Peyer's patch (tissue), 4 donors: Measurements from ENCODE around the gene MYO9A.

Experiments
- POLR2A ChIP-seq, 2 donors: fragments of 450-650 bp; IDR thresholded peaks; one replicate each; pipeline ENCODE4 v1.5.1; 2017; ENCODE audit warnings: antibody characterized with exemption in 2 of 2, mild to moderate bottlenecking in 2 of 2, moderate library complexity in 2 of 2
- TF ChIP-seq, protein P1 (sequence below), 6 experiments: fragments of 450-650 bp in 4 of 6; fragments of 200-600 bp in 2 of 6; sonication (generic) in 1 of 6; IDR thresholded peaks; one replicate each; pipeline ENCODE4 v1.5.1; 2017 to 2019; ENCODE audit warnings: antibody characterized with exemption in 6 of 6, mild to moderate bottlenecking in 3 of 6, moderate library complexity in 1 of 6

- TF ChIP-seq, protein P1, sequence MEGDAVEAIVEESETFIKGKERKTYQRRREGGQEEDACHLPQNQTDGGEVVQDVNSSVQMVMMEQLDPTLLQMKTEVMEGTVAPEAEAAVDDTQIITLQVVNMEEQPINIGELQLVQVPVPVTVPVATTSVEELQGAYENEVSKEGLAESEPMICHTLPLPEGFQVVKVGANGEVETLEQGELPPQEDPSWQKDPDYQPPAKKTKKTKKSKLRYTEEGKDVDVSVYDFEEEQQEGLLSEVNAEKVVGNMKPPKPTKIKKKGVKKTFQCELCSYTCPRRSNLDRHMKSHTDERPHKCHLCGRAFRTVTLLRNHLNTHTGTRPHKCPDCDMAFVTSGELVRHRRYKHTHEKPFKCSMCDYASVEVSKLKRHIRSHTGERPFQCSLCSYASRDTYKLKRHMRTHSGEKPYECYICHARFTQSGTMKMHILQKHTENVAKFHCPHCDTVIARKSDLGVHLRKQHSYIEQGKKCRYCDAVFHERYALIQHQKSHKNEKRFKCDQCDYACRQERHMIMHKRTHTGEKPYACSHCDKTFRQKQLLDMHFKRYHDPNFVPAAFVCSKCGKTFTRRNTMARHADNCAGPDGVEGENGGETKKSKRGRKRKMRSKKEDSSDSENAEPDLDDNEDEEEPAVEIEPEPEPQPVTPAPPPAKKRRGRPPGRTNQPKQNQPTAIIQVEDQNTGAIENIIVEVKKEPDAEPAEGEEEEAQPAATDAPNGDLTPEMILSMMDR (IDR thresholded peaks at IDR 0.05), result no peak
- TF ChIP-seq POLR2A (IDR thresholded peaks at IDR 0.05), result no peak
Observed at GRCh38 chr15:71800190-71800589, 317.8 kb downstream of the MYO9A start.
